Neural progenitor cell (in vitro differentiated cells): ENCODE results near the gene KISS1. TPM values are rescaled to one million over a fixed set of nuclear protein-coding genes. Genes with fewer than 3 reads are reported as not detected.

Experiments
- DNase-seq: peaks from one replicate; pipeline ENCODE4 v3.0.0-alpha.2; 2016; ENCODE audit warnings: low spot score
- H2AFZ ChIP-seq: fragments of 200-600 bp; sonication (generic); replicated peaks from 2 replicates; pipeline ENCODE4 v1.6.1; 2016; ENCODE audit warnings: antibody characterized with exemption
- H3F3A ChIP-seq: fragments of 200-600 bp; sonication (generic); 2 replicates; pipeline ENCODE4 v1.6.1; 2016; ENCODE audit warnings: antibody characterized with exemption, low read depth
- H3K27ac ChIP-seq: fragments of 200-600 bp; sonication (generic); 2 replicates; pipeline ENCODE4 v1.5.1; 2016; ENCODE audit warnings: mild to moderate bottlenecking
- H3K27me3 ChIP-seq: fragments of 200-600 bp; sonication (generic); 2 replicates; pipeline ENCODE4 v1.6.1; 2016; ENCODE audit warnings: mild to moderate bottlenecking, moderate library complexity
- H3K36me3 ChIP-seq: fragments of 200-600 bp; sonication (generic); 2 replicates; pipeline ENCODE4 v1.5.1; 2016
- H3K4me1 ChIP-seq: fragments of 200-600 bp; sonication (generic); 2 replicates; pipeline ENCODE4 v1.6.1; 2016; ENCODE audit warnings: mixed run types
- H3K4me2 ChIP-seq: fragments of 200-600 bp; sonication (generic); 2 replicates; pipeline ENCODE4 v1.6.1; 2016
- H3K4me3 ChIP-seq: fragments of 200-600 bp; sonication (generic); 2 replicates; pipeline ENCODE4 v1.5.1; 2016
- H3K79me2 ChIP-seq: fragments of 200-600 bp; sonication (generic); 2 replicates; pipeline ENCODE4 v1.6.1; 2016; ENCODE audit warnings: low read depth
- H3K9ac ChIP-seq: fragments of 200-600 bp; sonication (generic); 2 replicates; pipeline ENCODE4 v1.6.1; 2016
- H3K9me3 ChIP-seq: fragments of 200-600 bp; sonication (generic); 2 replicates; pipeline ENCODE4 v1.5.1; 2016; ENCODE audit warnings: low read depth
- H4K20me1 ChIP-seq: fragments of 200-600 bp; sonication (generic); 2 replicates; pipeline ENCODE4 v1.6.1; 2016; ENCODE audit warnings: low read depth
- H3K27ac Mint-ChIP-seq: 3 replicates; pipeline ENCODE4 v1.8.0; 2021; ENCODE audit warnings: mixed read lengths
- H3K27me3 Mint-ChIP-seq: 2 replicates; pipeline ENCODE4 v1.8.0; 2022; ENCODE audit warnings: low read depth, mild to moderate bottlenecking, inconsistent platforms, moderate library complexity, mixed read lengths; ENCODE audit not compliant: insufficient read depth
- H3K36me3 Mint-ChIP-seq: 3 replicates; pipeline ENCODE4 v1.8.0; 2021; ENCODE audit warnings: mixed read lengths
- H3K4me1 Mint-ChIP-seq: 3 replicates; pipeline ENCODE4 v1.8.0; 2021; ENCODE audit warnings: mixed read lengths
- H3K4me3 Mint-ChIP-seq: 3 replicates; pipeline ENCODE4 v1.8.0; 2021; ENCODE audit warnings: mild to moderate bottlenecking, moderate library complexity, mixed read lengths
- H3K9me3 Mint-ChIP-seq: 3 replicates; pipeline ENCODE4 v1.8.0; 2020; ENCODE audit warnings: mixed read lengths
- EZH2 ChIP-seq: fragments of 200-600 bp; sonication (generic); IDR thresholded peaks from 2 replicates; pipeline ENCODE4 v1.6.1; 2017; ENCODE audit warnings: antibody characterized with exemption, mild to moderate bottlenecking, moderate library complexity
- EZH2phosphoT487 ChIP-seq: fragments of 200-600 bp; sonication (generic); IDR thresholded peaks from 2 replicates; pipeline ENCODE4 v1.6.1; 2017; ENCODE audit warnings: antibody characterized with exemption
- total RNA-seq: library from RNA; depleted of rRNA; stranded (reverse); fragments of >200 nt; gene quantifications from 2 replicates; pipeline ENCODE4 v1.2.3, GENCODE V29; 2015; ENCODE audit warnings: low replicate concordance
- TF ChIP-seq, protein P1 (sequence below): fragments of 200-600 bp; sonication (generic); IDR thresholded peaks from 2 replicates; pipeline ENCODE4 v1.5.1; 2017; ENCODE audit warnings: antibody characterized with exemption, mild to moderate bottlenecking

Gene KISS1, protein sequence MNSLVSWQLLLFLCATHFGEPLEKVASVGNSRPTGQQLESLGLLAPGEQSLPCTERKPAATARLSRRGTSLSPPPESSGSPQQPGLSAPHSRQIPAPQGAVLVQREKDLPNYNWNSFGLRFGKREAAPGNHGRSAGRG
- not detected in 2 replicates for total RNA-seq

DNA sequence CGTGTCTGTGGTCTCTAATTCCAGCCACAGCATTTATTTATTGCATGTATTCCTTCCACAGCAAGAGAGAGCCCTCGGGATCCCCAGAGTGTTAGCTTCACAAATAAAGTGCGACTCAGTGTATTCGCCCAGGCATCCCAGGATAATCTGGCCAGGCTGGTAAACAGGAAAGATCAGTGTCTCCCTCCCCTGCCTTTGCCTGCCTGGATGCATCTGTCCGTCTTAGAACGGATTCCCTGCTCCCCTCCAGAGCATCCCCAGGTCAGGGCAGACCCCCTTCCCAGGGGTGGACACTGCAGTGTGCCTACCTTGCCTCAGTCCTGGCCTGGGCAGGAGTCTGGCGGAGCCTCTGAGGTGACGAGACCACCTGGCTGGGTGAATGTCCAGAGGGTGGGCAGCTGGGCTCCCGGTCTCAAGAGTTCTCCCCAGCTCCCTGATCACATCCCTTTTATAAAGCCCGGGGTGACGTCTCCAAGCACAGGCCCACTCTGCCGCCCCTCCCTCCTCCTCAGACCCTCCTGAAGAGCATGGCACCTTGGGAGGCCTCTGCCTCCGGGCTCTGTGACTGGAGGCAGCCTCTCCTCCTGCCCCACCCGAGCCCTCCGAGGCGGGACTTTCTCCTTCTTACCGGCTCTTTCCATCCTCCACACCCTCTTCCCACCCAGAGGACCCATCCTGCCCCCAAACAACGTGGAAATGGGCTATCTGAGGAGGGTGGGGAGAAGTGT, at the start of gene KISS1:
Gene KISS1, minus strand, starts transcription at position 424 of the 728 bp plus-strand sequence. CDS start 3,615 bp downstream, outside the sequence.
- Mint-ChIP-seq H3K9me3 (no peaks in the 10 kb centered on the region), H3K4me1 (peaks cover 6% of the 10 kb centered on the region), H3K36me3 (no peaks in the 10 kb centered on the region), H3K27ac (no peak within 1 kb of the TSS), H3K4me3 (no peak within 1 kb of the TSS), H3K27me3 (peaks cover 26% of the 10 kb centered on the region)
- H3K9ac ChIP-seq, result no peak within 1 kb of the TSS
- H3F3A ChIP-seq, result peaks cover 6% of the 10 kb centered on the region
- H3K4me1 ChIP-seq, result peaks cover 4% of the 10 kb centered on the region
- no peak within 1 kb of the TSS for H3K4me3 ChIP-seq
- H3K27me3 ChIP-seq, result peaks cover 22% of the 10 kb centered on the region
- no peaks in the 10 kb centered on the region for H3K9me3 ChIP-seq
- no peaks in the 10 kb centered on the region for H3K36me3 ChIP-seq
- DNase-seq, result no peak
- TF ChIP-seq, protein P1, sequence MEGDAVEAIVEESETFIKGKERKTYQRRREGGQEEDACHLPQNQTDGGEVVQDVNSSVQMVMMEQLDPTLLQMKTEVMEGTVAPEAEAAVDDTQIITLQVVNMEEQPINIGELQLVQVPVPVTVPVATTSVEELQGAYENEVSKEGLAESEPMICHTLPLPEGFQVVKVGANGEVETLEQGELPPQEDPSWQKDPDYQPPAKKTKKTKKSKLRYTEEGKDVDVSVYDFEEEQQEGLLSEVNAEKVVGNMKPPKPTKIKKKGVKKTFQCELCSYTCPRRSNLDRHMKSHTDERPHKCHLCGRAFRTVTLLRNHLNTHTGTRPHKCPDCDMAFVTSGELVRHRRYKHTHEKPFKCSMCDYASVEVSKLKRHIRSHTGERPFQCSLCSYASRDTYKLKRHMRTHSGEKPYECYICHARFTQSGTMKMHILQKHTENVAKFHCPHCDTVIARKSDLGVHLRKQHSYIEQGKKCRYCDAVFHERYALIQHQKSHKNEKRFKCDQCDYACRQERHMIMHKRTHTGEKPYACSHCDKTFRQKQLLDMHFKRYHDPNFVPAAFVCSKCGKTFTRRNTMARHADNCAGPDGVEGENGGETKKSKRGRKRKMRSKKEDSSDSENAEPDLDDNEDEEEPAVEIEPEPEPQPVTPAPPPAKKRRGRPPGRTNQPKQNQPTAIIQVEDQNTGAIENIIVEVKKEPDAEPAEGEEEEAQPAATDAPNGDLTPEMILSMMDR, result no peak
- no peak for TF ChIP-seq EZH2phosphoT487
- no peak for TF ChIP-seq EZH2
- no peaks in the 10 kb centered on the region for H3K79me2 ChIP-seq
- H3K27ac ChIP-seq, result no peak within 1 kb of the TSS
- no peaks in the 10 kb centered on the region for H4K20me1 ChIP-seq
- no peak within 1 kb of the TSS for H3K4me2 ChIP-seq
- peak within 1 kb of the TSS; percentile 17 for H2AFZ ChIP-seq

DNA sequence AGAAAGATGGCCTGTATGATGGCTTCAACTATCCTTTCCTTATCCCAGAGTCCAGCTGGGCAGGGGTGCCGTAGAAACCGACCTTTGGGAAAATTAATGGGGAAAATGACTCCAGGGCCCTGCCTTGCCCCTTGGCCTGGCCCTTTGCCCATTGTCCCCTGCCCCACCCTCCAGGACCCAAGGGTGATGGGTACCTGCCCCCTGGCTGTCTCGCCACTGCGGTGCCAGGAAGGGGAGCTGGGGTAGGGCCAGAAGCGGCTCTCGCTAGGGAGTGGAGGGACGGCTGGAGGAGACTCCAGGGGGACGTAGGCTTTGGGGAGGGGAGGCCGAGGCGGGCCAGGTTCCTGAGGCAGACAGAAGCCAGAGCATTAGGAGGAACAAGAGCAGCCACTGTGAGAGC, 46.6 kb upstream of the KISS1 start:
- Histone ChIP-seq H3K4me3 (no peak overlapping the region), H3K27ac (no peak overlapping the region), H2AFZ (no peak overlapping the region), H3K9me3 (no peaks in the 10 kb centered on the region), H3K4me1 (no peaks in the 10 kb centered on the region), H3K36me3 (no peaks in the 10 kb centered on the region), H4K20me1 (no peaks in the 10 kb centered on the region), H3K79me2 (no peaks in the 10 kb centered on the region), H3K9ac (no peak overlapping the region), H3K4me2 (no peak overlapping the region), H3K27me3 (no peaks in the 10 kb centered on the region), H3F3A (no peaks in the 10 kb centered on the region)
- Mint-ChIP-seq H3K27me3 (peaks cover 4% of the 10 kb centered on the region), H3K4me1 (no peaks in the 10 kb centered on the region), H3K4me3 (no peak overlapping the region), H3K9me3 (no peaks in the 10 kb centered on the region), H3K36me3 (peaks cover 58% of the 10 kb centered on the region), H3K27ac (no peak overlapping the region)
- TF ChIP-seq, protein P1, result no peak
- no peak for TF ChIP-seq EZH2phosphoT487
- TF ChIP-seq EZH2, result no peak
- no peak for DNase-seq

DNA sequence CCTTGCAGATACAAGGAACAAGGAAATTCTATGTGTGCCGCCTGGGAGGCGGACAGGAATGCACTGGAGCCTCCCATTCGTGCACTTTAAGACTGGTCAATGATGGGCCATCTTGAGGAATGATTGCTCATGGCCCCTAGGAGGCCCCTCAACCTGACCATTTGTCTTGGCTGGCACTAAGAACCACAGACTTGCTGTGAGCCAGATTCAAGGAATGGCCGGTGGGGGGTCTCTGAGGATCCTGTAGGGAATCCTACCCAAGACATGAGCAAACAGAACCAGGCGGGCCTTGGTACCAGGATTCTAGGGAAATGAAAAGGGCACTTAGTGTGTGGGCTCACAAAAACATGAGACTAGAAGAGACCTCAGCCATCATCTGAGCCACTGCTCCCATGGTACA, 45.6 kb upstream of the KISS1 start:
- H3K4me1 Mint-ChIP-seq, result no peaks in the 10 kb centered on the region

More for the DNA sequence above, 45.6 kb upstream of the KISS1 start:
- no peaks in the 10 kb centered on the region for H3F3A ChIP-seq
- H3K27me3 ChIP-seq, result no peaks in the 10 kb centered on the region
- Mint-ChIP-seq H3K36me3 (peaks cover 63% of the 10 kb centered on the region), H3K4me3 (no peak overlapping the region), H3K27ac (no peak overlapping the region), H3K27me3 (peaks cover 4% of the 10 kb centered on the region), H3K9me3 (no peaks in the 10 kb centered on the region)
- H3K4me2 ChIP-seq, result no peak overlapping the region
- no peak for DNase-seq
- H3K9me3 ChIP-seq, result no peaks in the 10 kb centered on the region
- TF ChIP-seq EZH2, result no peak
- TF ChIP-seq, protein P1, result no peak
- TF ChIP-seq EZH2phosphoT487, result no peak
- H2AFZ ChIP-seq, result no peak overlapping the region
- H3K9ac ChIP-seq, result no peak overlapping the region
- no peaks in the 10 kb centered on the region for H3K79me2 ChIP-seq
- H3K4me3 ChIP-seq, result no peak overlapping the region
- no peaks in the 10 kb centered on the region for H4K20me1 ChIP-seq
- no peaks in the 10 kb centered on the region for H3K36me3 ChIP-seq
- no peak overlapping the region for H3K27ac ChIP-seq
- no peaks in the 10 kb centered on the region for H3K4me1 ChIP-seq
